ENCODE data around the gene APOBEC3H.
"Not testable (repeated sequence)": the region's sequence is repeated elsewhere in the genome, so short reads cannot be mapped to it uniquely, and the experiment has no call there.

- TF ChIP-seq CTCF (conservative IDR thresholded peaks at IDR 0.05); EZH2 (IDR thresholded peaks at IDR 0.05; ENCODE audit: low read depth): not testable (repeated sequence)
Observed at GRCh38 chr22:39076155-39077025, 20.7 kb upstream of the APOBEC3H start.
